GM23338 (cell line): Measurements from ENCODE around the gene ASPG. TPM values are rescaled to one million over a fixed set of nuclear protein-coding genes. Genes with fewer than 3 reads are reported as not detected.

ENCODE experiments used
- ATAC-seq: fragments of 200-7000 bp; cut with Tn5 transposase; 3 replicates; pipeline ENCODE4 v1.9.1; 2020
- DNase-seq: peaks from one replicate; pipeline ENCODE4 v3.0.0-alpha.2; 2015; ENCODE audit warnings: low spot score
- H2AFZ ChIP-seq: fragments of 200-600 bp; sonication (generic); 2 replicates; pipeline ENCODE4 v1.8.0; 2016; ENCODE audit warnings: antibody characterized with exemption, mild to moderate bottlenecking, moderate library complexity
- H3F3A ChIP-seq: fragments of 200-600 bp; sonication (generic); replicated peaks from 2 replicates; pipeline ENCODE4 v1.8.0; 2017; ENCODE audit warnings: antibody characterized with exemption, mixed run types, low read depth
- H3K27ac ChIP-seq: fragments of 200-600 bp; sonication (generic); 2 replicates; pipeline ENCODE4 v1.6.1; 2016; ENCODE audit warnings: low read depth
- H3K27me3 ChIP-seq: fragments of 200-600 bp; sonication (generic); 2 replicates; pipeline ENCODE4 v1.8.0; 2016; ENCODE audit warnings: mild to moderate bottlenecking, mixed run types, moderate library complexity; ENCODE audit not compliant: insufficient read depth
- H3K36me3 ChIP-seq: fragments of 200-600 bp; sonication (generic); 2 replicates; pipeline ENCODE4 v1.8.0; 2016; ENCODE audit warnings: mild to moderate bottlenecking; ENCODE audit not compliant: insufficient read depth
- H3K4me1 ChIP-seq: fragments of 200-600 bp; sonication (generic); 2 replicates; pipeline ENCODE4 v1.8.0; 2016; ENCODE audit warnings: mild to moderate bottlenecking, moderate library complexity; ENCODE audit not compliant: insufficient read depth
- H3K4me2 ChIP-seq: fragments of 200-600 bp; sonication (generic); 2 replicates; pipeline ENCODE4 v1.7.1; 2017; ENCODE audit warnings: mixed run types
- H3K4me3 ChIP-seq: fragments of 200-600 bp; sonication (generic); 2 replicates; pipeline ENCODE4 v1.6.1; 2016; ENCODE audit warnings: mixed run types
- H3K79me2 ChIP-seq: fragments of 200-600 bp; sonication (generic); replicated peaks from 2 replicates; pipeline ENCODE4 v1.8.0; 2017; ENCODE audit warnings: mild to moderate bottlenecking; ENCODE audit not compliant: insufficient read depth
- H3K9me2 ChIP-seq: fragments of 200-600 bp; sonication (generic); 2 replicates; pipeline ENCODE4 v1.8.0; 2017; ENCODE audit not compliant: insufficient read depth
- H4K20me1 ChIP-seq: fragments of 200-600 bp; sonication (generic); replicated peaks from 2 replicates; pipeline ENCODE4 v1.8.0; 2017; ENCODE audit warnings: mild to moderate bottlenecking; ENCODE audit not compliant: insufficient read depth
- H3K27ac Mint-ChIP-seq: 2 replicates; pipeline ENCODE4 v1.8.0; 2020; ENCODE audit warnings: inconsistent platforms, mild to moderate bottlenecking, moderate library complexity, mixed read lengths
- H3K27me3 Mint-ChIP-seq: 3 replicates; pipeline ENCODE4 v1.8.0; 2022; ENCODE audit warnings: low read depth, mild to moderate bottlenecking, moderate library complexity, mixed read lengths, inconsistent platforms; ENCODE audit not compliant: insufficient read depth, poor library complexity
- H3K36me3 Mint-ChIP-seq: 3 replicates; pipeline ENCODE4 v1.8.0; 2021; ENCODE audit warnings: low read depth, mild to moderate bottlenecking, inconsistent platforms, moderate library complexity, mixed read lengths
- H3K4me1 Mint-ChIP-seq: 3 replicates; pipeline ENCODE4 v1.8.0; 2020; ENCODE audit warnings: mild to moderate bottlenecking, inconsistent platforms, mixed read lengths
- H3K4me3 Mint-ChIP-seq: 3 replicates; pipeline ENCODE4 v1.8.0; 2021; ENCODE audit warnings: moderate library complexity, mild to moderate bottlenecking, inconsistent platforms, mixed read lengths
- H3K9me3 Mint-ChIP-seq: 3 replicates; pipeline ENCODE4 v1.8.0; 2020; ENCODE audit warnings: moderate library complexity, mild to moderate bottlenecking, inconsistent platforms, mixed read lengths
- CREB1 ChIP-seq: fragments of 250-450 bp; sonication (Bioruptor Pico); IDR thresholded peaks from 2 replicates; pipeline ENCODE4 v1.5.0; 2020; ENCODE audit warnings: low read depth, mild to moderate bottlenecking, moderate library complexity
- ETS1 ChIP-seq: IDR thresholded peaks from 2 replicates; pipeline ENCODE4 v1.6.1; 2016; ENCODE audit warnings: antibody characterized with exemption
- EZH2phosphoT487 ChIP-seq: fragments of 200-600 bp; sonication (generic); IDR thresholded peaks from one replicate; pipeline ENCODE4 v1.8.1; 2018; ENCODE audit warnings: antibody characterized with exemption; ENCODE audit not compliant: unreplicated experiment
- JUNB ChIP-seq: IDR thresholded peaks from one replicate; pipeline ENCODE4 v1.6.1; 2016; ENCODE audit warnings: antibody characterized with exemption; ENCODE audit not compliant: unreplicated experiment
- POLR2AphosphoS5 ChIP-seq: IDR thresholded peaks from 2 replicates; pipeline ENCODE4 v1.6.1; 2016; ENCODE audit warnings: antibody characterized with exemption, low read depth
- REST ChIP-seq: IDR thresholded peaks from one replicate; pipeline ENCODE4 v1.6.1; 2018; ENCODE audit warnings: antibody characterized with exemption; ENCODE audit not compliant: unreplicated experiment
- STAT1 ChIP-seq: IDR thresholded peaks from one replicate; pipeline ENCODE4 v1.6.1; 2016; ENCODE audit warnings: antibody characterized with exemption; ENCODE audit not compliant: unreplicated experiment
- ZNF114 ChIP-seq: fragments of 250-450 bp; sonication (Bioruptor Pico); IDR thresholded peaks from 2 replicates; pipeline ENCODE4 v1.5.0; 2020; ENCODE audit warnings: mild to moderate bottlenecking, moderate library complexity
- ZNF462 ChIP-seq: fragments of 250-450 bp; sonication (Bioruptor Pico); IDR thresholded peaks from 2 replicates; pipeline ENCODE4 v1.5.0; 2020; ENCODE audit warnings: mild to moderate bottlenecking, moderate library complexity
- polyA plus RNA-seq: library from polyadenylated mRNA; unstranded; fragments of >200 nt; fragmentation: Nextera tagmentation; extraction: Ambion mirVana; gene quantifications from 2 replicates; pipeline ENCODE4 v1.2.1, GENCODE V29; 2016
- total RNA-seq: library from RNA; depleted of rRNA; stranded (reverse); fragments of >200 nt; shearing (Covaris generic); gene quantifications from 2 replicates; pipeline ENCODE4 v1.2.3, GENCODE V29; 2014

Gene ASPG
- total and polyA plus RNA-seq, 2 experiments from 2014 or later: 0.61 to 6.2 TPM

GRCh38 chr14:104155513-104155912, 70.0 kb downstream of the ASPG start:
- Histone ChIP-seq H3K36me3 (no peaks in the 10 kb centered on the region), H3K4me3 (no peak overlapping the region), H4K20me1 (no peaks in the 10 kb centered on the region), H3K79me2 (peaks cover 45% of the 10 kb centered on the region), H3F3A (0 out of 2 replicates have a peak, but pooled peaks cover 1% of the 10 kb centered on the region), H3K27me3 (no peaks in the 10 kb centered on the region), H3K27ac (no peak overlapping the region), H3K4me2 (no peak overlapping the region), H3K9me2 (no peaks in the 10 kb centered on the region), H2AFZ (no peak overlapping the region), H3K4me1 (peaks cover 3% of the 10 kb centered on the region; the same call in 1 of the 2 replicates)
- Mint-ChIP-seq H3K27ac (no peak overlapping the region), H3K36me3 (no peaks in the 10 kb centered on the region), H3K4me1 (peaks cover 1% of the 10 kb centered on the region; the same call in 1 of the 3 replicates), H3K4me3 (no peak overlapping the region), H3K27me3 (peaks cover 3% of the 10 kb centered on the region), H3K9me3 (no peaks in the 10 kb centered on the region)
- TF ChIP-seq REST (no peak), STAT1 (no peak), JUNB (no peak), EZH2phosphoT487 (no peak), ZNF462 (CRISPR knock-in tag) (no peak), CREB1 (CRISPR knock-in tag) (no peak), ETS1 (no peak), ZNF114 (CRISPR knock-in tag) (no peak), POLR2AphosphoS5 (no peak)
- ATAC-seq: no peak
- DNase-seq: no peak
